Lower leg skin (tissue), 4 donors: Measurements from ENCODE around the gene SLC13A3. TPM values are rescaled to one million over a fixed set of nuclear protein-coding genes. Genes with fewer than 3 reads are reported as not detected.

ENCODE experiments used
- DNase-seq, 2 donors: peaks; one replicate each; pipeline ENCODE4 v3.0.0-alpha.2; 2019; ENCODE audit warnings: low spot score in 2 of 2
- H3K4me3 ChIP-seq: fragments of 200-600 bp; sonication (generic); 2 replicates; pipeline ENCODE4 v1.5.1; 2017; ENCODE audit warnings: mild to moderate bottlenecking, low read depth; ENCODE audit not compliant: poor library complexity, severe bottlenecking
- POLR2A ChIP-seq, 2 donors: fragments of 450-650 bp; IDR thresholded peaks; one replicate each; pipeline ENCODE4 v1.6.1; 2016 to 2017; ENCODE audit warnings: antibody characterized with exemption in 2 of 2, mild to moderate bottlenecking in 1 of 2, moderate library complexity in 1 of 2
- WGBS, 2 donors: methylation state at CpG; one replicate each; pipeline ENCODE4 v1.1.5; 2018; 5-methylcytosine and 5-hydroxymethylcytosine counted together
- intact Hi-C: fragments of 100-400 bp; cut with DNase I; formaldehyde crosslinking; loops from one replicate; pipeline ENCODE4 v1.15.0; 2023; ENCODE audit warnings: low total_unique reads
- total RNA-seq, 4 donors: library from RNA; depleted of rRNA; stranded (reverse); fragments of >200 nt; gene quantifications; one replicate each; pipeline ENCODE4 v1.1.0, GENCODE V29; 2016
- TF ChIP-seq, protein P1 (sequence below), 3 donors: fragments of 450-650 bp; IDR thresholded peaks; one replicate each; pipeline ENCODE4 v1.5.1; 2016; ENCODE audit warnings: antibody characterized with exemption in 3 of 3, mild to moderate bottlenecking in 3 of 3, moderate library complexity in 2 of 3

The SLC13A3 gene
- total RNA-seq, 4 donors from 2014 or later = 1.4 to 3.3 (median 1.8) TPM

DNA sequence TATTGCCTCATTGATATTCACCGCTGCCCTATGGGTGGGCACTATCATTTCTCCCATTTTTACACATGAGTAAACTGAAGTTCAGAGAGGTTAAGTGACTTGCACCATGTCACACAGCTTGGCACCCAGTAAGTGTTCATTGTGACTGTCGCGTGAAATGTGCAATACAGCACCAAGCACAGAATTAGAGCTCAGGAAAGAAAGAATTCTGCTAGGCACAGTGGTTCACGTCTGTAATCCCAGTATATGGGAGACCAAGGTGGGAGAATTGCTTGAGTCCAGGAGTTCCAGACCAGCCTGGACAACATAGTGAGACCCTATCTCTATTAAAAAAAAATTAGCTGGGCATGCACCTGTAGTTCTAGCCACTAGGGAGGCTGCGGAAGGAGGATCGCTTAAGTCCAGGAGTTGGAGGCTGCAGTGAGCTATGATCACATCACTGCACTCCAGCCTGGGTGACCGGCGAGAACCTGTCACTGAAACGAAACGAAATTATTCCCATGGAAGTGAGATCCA is 626 bp downstream of the SLC13A3 start:
- H3K4me3 ChIP-seq = no peak overlapping the region
- intact Hi-C loops = no loop called here
- DNase-seq = no peak
- TF ChIP-seq POLR2A (IDR thresholded peaks at IDR 0.05) = no peak
- TF ChIP-seq, protein P1, sequence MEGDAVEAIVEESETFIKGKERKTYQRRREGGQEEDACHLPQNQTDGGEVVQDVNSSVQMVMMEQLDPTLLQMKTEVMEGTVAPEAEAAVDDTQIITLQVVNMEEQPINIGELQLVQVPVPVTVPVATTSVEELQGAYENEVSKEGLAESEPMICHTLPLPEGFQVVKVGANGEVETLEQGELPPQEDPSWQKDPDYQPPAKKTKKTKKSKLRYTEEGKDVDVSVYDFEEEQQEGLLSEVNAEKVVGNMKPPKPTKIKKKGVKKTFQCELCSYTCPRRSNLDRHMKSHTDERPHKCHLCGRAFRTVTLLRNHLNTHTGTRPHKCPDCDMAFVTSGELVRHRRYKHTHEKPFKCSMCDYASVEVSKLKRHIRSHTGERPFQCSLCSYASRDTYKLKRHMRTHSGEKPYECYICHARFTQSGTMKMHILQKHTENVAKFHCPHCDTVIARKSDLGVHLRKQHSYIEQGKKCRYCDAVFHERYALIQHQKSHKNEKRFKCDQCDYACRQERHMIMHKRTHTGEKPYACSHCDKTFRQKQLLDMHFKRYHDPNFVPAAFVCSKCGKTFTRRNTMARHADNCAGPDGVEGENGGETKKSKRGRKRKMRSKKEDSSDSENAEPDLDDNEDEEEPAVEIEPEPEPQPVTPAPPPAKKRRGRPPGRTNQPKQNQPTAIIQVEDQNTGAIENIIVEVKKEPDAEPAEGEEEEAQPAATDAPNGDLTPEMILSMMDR (IDR thresholded peaks at IDR 0.05) = no peak
- WGBS, 2 donors = 81 to 84% methylated on average over 10 of the region's 10 CpGs

DNA sequence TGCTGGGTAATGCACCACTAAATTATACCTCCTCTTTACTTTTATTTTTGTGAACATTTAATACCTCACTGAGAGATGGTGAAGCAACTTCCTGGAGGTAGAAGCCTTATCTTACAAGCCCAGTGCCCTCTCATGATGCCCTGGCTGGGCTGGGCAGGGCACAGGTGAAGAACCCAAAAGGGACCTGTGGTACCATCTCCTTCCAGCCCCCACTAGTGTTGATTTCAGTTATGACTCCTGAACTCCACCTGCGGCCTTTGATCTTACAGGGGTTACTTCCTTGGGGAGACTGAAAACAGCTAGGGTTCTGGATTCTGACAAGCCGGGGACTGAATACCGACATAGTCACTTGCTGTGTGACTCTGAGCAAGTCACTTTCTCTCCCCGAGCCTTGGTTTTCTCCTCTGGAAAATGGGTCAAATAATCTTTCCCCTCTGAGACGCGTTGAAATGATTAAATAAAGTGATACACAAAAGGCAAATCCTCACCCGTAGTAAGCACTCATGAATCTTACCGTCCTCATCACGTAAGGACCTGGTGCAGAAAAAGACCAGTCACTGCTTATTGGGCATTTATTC is 1.2 kb downstream of the SLC13A3 start:
- DNase-seq = peak in 1 of 2 donors; percentile 9
- 92 to 93% methylated on average over 9 of the region's 9 CpGs for WGBS, 2 donors
- TF ChIP-seq POLR2A (IDR thresholded peaks at IDR 0.05) = no peak
- TF ChIP-seq, protein P1 (IDR thresholded peaks at IDR 0.05) = no peak
- intact Hi-C loops = no loop called here
- H3K4me3 ChIP-seq = no peak overlapping the region

DNA sequence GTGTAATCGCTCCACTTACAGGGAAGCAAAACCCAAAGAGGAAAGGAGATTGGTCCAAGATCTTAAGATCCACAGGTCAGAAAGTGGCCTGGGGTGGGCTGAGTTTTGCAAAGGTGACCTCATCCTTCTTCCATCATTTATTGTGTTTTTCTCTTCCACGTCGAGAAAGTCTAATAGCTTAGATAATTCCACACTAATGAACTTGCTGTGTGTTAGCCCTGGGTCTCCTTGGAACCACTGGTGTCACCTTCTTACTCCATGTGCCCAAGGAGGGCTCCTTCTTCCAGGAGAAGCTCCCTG is 1.7 kb downstream of the SLC13A3 start:
- 78 to 79% methylated on average over 3 of the region's 3 CpGs for WGBS, 2 donors
- peak in 1 of 2 donors; percentile 4 for DNase-seq
- intact Hi-C loops = no loop called here
- TF ChIP-seq POLR2A (IDR thresholded peaks at IDR 0.05) = no peak
- no peak overlapping the region for H3K4me3 ChIP-seq

DNA sequence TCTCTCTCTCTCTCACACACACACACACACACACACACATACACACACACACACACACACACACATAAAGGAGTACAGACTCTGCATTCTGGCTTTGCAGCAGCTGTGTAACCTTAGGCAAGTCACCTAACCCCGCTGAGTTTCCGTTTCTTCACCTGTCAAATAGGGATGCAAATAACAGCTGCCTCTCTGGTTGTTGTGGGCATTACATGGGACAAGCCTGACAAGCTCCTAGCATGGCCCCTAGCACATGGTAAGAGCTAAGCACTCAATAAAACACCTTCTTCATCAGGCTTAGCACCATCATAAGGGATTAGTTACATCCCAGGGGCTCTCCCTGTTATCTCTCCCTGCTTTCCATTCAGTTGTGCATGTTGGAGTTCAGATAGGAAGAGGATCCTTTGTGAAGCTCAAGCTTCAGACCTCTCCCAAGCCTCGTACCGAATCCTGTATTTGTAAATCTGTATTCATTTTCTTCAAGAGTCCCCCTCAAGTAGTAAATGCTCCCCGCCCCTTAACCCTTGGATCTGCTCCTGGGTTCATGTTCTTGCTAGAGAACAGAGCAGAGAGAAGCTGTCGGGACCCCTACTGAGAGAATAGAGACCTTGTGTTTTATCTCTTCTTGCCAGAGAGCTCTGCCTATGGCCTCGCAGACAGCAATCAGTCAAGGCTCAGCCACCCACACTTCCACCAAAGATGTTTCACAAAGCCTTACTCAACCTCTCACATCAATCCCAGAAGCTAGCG is 2.2 kb downstream of the SLC13A3 start:
- 83 to 85% methylated on average over 8 of the region's 8 CpGs for WGBS, 2 donors
- no peak overlapping the region for H3K4me3 ChIP-seq
- intact Hi-C loops = no loop called here
- no peak for TF ChIP-seq POLR2A (IDR thresholded peaks at IDR 0.05)
- peak in 1 of 2 donors; percentile 2 for DNase-seq

DNA sequence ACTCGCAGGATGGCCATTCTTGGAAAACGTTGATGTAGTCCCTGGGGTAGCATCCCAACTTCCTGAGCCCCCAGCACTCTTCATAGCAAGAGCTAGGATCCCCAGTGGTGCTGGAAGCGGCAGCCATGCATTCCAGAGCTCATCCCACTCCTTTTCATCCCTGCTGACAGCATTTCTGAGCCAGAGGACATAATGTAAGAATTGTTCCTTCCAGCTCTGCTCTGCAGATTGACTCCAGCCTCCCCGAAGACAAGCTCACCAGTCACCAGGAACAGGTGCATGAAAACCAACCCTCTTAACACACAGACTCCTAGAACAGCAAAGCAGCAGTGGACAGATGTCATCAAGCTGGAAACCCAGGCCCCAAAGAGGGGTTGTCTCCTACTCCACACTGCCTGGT is 3.8 kb downstream of the SLC13A3 start:
- intact Hi-C loops = no loop called here
- peak in 1 of 2 donors; percentile 54 for DNase-seq
- H3K4me3 ChIP-seq = no peak overlapping the region
- TF ChIP-seq, protein P1 (IDR thresholded peaks at IDR 0.05) = no peak
- TF ChIP-seq POLR2A (IDR thresholded peaks at IDR 0.05) = no peak
- WGBS, 2 donors = 41 to 45% methylated on average over 4 of the region's 4 CpGs

DNA sequence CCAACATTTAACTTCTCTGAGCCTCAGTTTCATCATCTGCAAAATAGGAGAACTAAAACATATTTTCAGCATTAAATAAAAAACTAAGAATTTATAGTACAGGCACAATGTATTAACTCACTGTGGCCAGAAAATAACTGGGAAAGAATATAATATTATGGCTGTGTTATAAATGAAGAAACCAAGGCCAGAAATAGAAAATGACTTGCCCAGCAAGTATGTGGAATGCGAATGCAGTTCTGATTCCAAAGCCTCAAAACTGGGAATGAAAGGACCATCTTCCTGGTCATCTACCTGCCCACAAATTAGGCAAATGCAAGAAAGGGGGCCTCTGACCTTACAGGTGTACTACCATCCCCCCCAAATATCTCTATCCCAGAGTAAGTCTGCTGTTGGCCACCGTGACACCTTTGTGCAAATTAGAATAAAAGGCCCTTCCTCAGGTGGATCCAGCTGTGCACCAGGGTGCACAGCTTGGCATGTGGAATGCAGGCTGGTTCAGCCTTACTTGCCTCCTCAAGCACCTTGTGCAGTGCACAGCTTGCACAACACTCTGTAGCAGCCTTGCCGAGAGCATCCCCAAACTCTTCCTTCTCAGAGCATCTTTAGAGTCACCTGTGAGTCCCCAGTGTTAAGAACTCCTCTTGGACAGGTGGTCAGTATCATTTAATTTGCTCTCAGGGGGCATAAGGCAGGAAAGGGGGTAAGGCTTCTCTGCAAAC is 4.4 kb downstream of the SLC13A3 start:
- DNase-seq = peak in 1 of 2 donors; percentile 37
- intact Hi-C loops = no loop called here
- H3K4me3 ChIP-seq = no peak overlapping the region
- 90 to 94% methylated on average over 3 of the region's 3 CpGs for WGBS, 2 donors
- TF ChIP-seq POLR2A (IDR thresholded peaks at IDR 0.05) = no peak
- TF ChIP-seq, protein P1 (IDR thresholded peaks at IDR 0.05) = no peak
